Neural cell (in vitro differentiated cells): ENCODE data around the gene COL6A3.

Experiments
- EP300 ChIP-seq: fragments of 450-650 bp; conservative IDR thresholded peaks from 2 replicates; pipeline ENCODE4 v1.6.1; 2014; ENCODE audit warnings: antibody characterized with exemption, mild to moderate bottlenecking, moderate library complexity; ENCODE audit not compliant: poor library complexity, severe bottlenecking
- POLR2AphosphoS5 ChIP-seq: IDR thresholded peaks from 2 replicates; pipeline ENCODE4 v1.6.1; 2012
- TF ChIP-seq, protein P1 (sequence below): fragments of 450-650 bp; IDR thresholded peaks from 2 replicates; pipeline ENCODE4 v1.5.1; 2014; ENCODE audit warnings: antibody characterized with exemption, mild to moderate bottlenecking, moderate library complexity; ENCODE audit not compliant: poor library complexity, severe bottlenecking

GRCh38 chr2:237378650-237379049, 35.3 kb downstream of the COL6A3 start:
- TF ChIP-seq, protein P1, sequence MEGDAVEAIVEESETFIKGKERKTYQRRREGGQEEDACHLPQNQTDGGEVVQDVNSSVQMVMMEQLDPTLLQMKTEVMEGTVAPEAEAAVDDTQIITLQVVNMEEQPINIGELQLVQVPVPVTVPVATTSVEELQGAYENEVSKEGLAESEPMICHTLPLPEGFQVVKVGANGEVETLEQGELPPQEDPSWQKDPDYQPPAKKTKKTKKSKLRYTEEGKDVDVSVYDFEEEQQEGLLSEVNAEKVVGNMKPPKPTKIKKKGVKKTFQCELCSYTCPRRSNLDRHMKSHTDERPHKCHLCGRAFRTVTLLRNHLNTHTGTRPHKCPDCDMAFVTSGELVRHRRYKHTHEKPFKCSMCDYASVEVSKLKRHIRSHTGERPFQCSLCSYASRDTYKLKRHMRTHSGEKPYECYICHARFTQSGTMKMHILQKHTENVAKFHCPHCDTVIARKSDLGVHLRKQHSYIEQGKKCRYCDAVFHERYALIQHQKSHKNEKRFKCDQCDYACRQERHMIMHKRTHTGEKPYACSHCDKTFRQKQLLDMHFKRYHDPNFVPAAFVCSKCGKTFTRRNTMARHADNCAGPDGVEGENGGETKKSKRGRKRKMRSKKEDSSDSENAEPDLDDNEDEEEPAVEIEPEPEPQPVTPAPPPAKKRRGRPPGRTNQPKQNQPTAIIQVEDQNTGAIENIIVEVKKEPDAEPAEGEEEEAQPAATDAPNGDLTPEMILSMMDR = no peak
- TF ChIP-seq POLR2AphosphoS5 (no peak), EP300 (no peak)
